GM19099 (cell line): ENCODE data around the gene BST1.

ENCODE experiments used
- POLR2A ChIP-seq: IDR thresholded peaks from 3 replicates; pipeline ENCODE4 v1.6.1; 2011; ENCODE audit warnings: low read depth; ENCODE audit not compliant: insufficient read length; ENCODE audit errors: extremely low read depth

BST1 gene

GRCh38 chr4:15668566-15669435 is 34.1 kb upstream of the BST1 start:
- no peak for TF ChIP-seq POLR2A

GRCh38 chr4:15670576-15670975 is 32.3 kb upstream of the BST1 start:
- TF ChIP-seq POLR2A: no peak

- TF ChIP-seq POLR2A: no peak
These were observed 30.8 kb upstream of the BST1 start for GRCh38 chr4:15672101-15672500.

DNA sequence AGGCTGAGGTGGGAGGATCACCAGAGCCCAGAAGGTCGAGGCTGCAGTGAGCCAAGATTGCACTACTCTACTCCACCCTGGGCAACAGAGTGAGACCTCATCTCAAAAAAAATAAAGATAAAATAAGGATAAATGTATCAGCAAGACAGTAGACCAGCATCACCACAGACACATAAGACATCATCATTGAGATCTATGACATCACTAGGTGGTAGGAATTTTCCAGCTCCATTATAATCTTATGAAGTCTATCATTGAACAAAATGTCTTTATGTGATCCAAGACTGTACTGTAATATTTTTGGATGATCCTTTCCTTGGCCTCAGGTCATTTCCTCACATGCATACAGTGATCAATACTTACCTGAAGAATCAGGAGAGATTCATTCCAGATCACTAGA is 29.5 kb upstream of the BST1 start:
- TF ChIP-seq POLR2A: no peak

- TF ChIP-seq POLR2A: no peak
These were observed 28.8 kb upstream of the BST1 start for GRCh38 chr4:15674046-15674445.

DNA sequence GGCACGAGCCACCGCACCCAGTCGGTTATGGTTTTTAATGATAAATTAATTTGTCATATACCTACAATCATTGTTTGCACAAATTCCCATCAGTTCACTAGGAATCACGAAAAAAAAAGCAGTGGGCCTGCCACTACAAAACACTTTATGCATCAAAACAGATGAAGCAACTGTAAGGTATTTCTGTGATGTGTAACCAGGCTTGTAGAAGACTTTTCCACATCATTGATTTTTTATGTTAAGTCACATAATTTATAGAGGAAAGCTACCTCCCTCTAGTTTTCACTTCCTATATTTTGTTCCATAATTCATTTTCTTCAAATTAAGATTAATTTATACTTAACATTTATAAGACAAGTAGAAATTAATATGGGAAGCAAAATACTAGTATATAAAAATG is 27.9 kb upstream of the BST1 start:
- no peak for TF ChIP-seq POLR2A

DNA sequence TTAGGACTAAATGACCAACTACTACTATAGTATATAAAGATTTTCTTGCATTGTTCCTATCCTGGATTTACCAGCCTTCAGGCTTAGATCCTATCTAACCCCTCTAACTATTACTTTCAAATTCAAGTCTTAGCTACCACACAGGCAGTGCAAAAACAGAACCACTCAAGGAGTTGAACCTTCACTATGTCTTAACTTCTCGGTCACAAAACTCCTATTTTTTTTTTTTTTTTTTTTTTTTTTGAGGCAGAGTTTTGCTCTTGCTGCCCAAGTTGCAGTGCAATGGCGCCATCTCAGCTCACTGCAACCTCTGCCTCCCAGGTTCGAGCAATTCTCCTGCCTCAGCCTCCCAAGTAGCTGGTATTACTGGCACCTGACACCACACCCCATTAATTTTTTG is 27.5 kb upstream of the BST1 start:
- no peak for TF ChIP-seq POLR2A

DNA sequence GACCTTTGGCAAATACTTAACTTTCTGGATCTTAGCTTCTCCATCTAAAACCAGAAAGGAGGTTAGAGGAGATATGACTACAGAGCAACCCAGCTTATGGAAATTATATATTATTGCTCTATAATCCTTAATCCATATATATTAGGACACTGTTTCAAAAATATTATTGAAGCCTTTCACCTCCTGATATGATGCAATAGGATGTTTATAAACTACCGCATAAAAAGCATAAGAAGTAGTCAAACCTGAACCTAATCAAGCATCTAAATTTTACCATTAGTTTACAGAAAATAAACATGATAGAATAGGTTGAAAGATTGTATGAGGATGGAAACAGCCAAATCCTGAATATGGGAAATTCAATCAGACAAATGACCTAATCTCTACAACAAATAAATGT is 26.8 kb upstream of the BST1 start:
- TF ChIP-seq POLR2A: no peak

DNA sequence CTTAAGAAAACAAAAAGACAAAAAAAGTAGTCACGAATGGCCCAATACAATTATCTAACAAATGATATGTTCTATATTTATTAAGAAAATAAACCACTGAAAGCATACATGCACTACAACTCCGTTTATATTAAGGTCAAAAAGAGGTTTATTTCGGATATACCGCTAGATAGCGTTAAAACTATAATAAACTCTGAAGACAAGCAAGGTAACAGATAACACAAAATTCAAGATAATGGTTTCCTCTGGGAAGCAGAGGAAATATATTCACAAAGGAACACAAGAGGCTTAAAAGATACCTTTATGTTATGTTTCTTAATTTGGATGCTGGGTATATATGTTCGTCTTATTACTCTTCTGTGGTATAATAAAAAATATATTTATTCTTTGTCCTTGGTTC is 26.0 kb upstream of the BST1 start:
- TF ChIP-seq POLR2A: no peak

DNA sequence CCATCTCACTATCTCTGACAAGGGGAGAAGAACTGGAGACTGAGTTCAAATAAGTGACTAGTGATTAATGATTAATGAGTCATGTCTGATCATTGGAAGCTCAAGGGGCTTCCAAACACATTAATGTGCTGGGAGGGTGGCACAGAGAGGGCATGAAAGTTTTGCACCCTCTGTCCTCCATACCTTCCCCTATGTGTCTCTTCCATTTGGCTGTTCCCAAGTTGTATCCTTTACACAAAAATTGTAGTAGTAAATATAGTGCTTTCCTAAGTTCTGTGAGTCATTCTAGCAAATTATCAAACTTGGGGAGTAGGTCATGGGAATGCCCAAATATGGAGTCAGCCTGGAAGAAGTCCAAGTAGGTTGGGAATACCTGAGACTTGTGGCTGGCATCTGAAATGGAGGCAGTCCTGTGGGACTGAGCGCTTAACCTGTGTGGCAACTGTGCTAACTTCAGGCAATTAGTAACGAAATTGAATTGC is 25.3 kb upstream of the BST1 start:
- no peak for TF ChIP-seq POLR2A

- TF ChIP-seq POLR2A: no peak
These were observed 21.8 kb upstream of the BST1 start for GRCh38 chr4:15681067-15681371.

GRCh38 chr4:15681372-15682241 is 21.3 kb upstream of the BST1 start, which contains the start of gene FAM200B:
FAM200B (plus strand) TSS chr4:15681827; CDS start chr4:15686978, 5,151 bp downstream.
- TF ChIP-seq POLR2A: peak; percentile 72

- TF ChIP-seq POLR2A: no peak
These were observed 20.4 kb upstream of the BST1 start for GRCh38 chr4:15682242-15683142.

DNA sequence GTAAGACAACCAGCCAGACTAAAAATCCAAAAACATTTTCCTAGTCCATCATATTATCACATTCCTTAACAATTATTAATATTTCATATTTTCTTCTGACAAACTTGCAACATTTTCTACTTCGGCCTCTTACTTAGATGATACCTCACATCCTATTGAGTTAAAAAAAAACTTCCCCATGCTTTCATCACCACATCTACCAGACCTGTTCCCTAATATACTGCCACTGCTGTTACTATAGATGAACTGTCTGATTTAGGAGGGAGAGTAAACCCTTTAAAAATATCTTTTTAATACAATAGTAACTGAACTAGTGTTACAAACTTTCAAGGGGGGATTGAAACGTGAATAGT is 19.7 kb upstream of the BST1 start:
- no peak for TF ChIP-seq POLR2A

- no peak for TF ChIP-seq POLR2A
These were observed 18.4 kb upstream of the BST1 start for GRCh38 chr4:15684498-15684897.
